ENCODE results near the gene BEAN1.

The BEAN1 gene

GRCh38 chr16:66397736-66398433 lies 29.2 kb upstream of the BEAN1 start:
- no peak for DNase-seq

GRCh38 chr16:66399031-66399430 lies 28.1 kb upstream of the BEAN1 start:
- DNase-seq, result no peak

GRCh38 chr16:66399930-66400329 lies 27.2 kb upstream of the BEAN1 start:
- peak; percentile 24 for DNase-seq

- DNase-seq, result no peak
Observed at GRCh38 chr16:66400503-66401380, 26.4 kb upstream of the BEAN1 start.

- DNase-seq, result no peak
Observed at GRCh38 chr16:66401610-66402009, 25.5 kb upstream of the BEAN1 start.

GRCh38 chr16:66402166-66402565 lies 24.9 kb upstream of the BEAN1 start:
- no peak for DNase-seq

- DNase-seq, result no peak
Observed at GRCh38 chr16:66402591-66403230, 24.4 kb upstream of the BEAN1 start.

- no peak for DNase-seq
Observed at GRCh38 chr16:66403531-66404145, 23.5 kb upstream of the BEAN1 start.

GRCh38 chr16:66405057-66405783 lies 21.9 kb upstream of the BEAN1 start:
- DNase-seq, result no peak

GRCh38 chr16:66406534-66407221 lies 20.4 kb upstream of the BEAN1 start:
- DNase-seq, result no peak

- DNase-seq, result no peak
Observed at GRCh38 chr16:66408163-66409048, 18.7 kb upstream of the BEAN1 start.

- DNase-seq, result no peak
Observed at GRCh38 chr16:66409156-66409555, 17.9 kb upstream of the BEAN1 start.

- DNase-seq, result no peak
Observed at GRCh38 chr16:66412182-66412581, 14.9 kb upstream of the BEAN1 start.

- DNase-seq, result no peak
Observed at GRCh38 chr16:66414891-66415290, 12.2 kb upstream of the BEAN1 start.

GRCh38 chr16:66416136-66416535 lies 11.0 kb upstream of the BEAN1 start:
- no peak for DNase-seq

GRCh38 chr16:66416939-66417700 lies 10.0 kb upstream of the BEAN1 start:
- no peak for DNase-seq

GRCh38 chr16:66418165-66418962 lies 8.7 kb upstream of the BEAN1 start:
- no peak for DNase-seq

- no peak for DNase-seq
Observed at GRCh38 chr16:66419527-66419926, 7.6 kb upstream of the BEAN1 start.

- no peak for DNase-seq
Observed at GRCh38 chr16:66420396-66420795, 6.7 kb upstream of the BEAN1 start.
